SK-N-SH (cell line): ENCODE measurements around the gene LDB3. TPM values are rescaled to one million over a fixed set of nuclear protein-coding genes. Genes with fewer than 3 reads are reported as not detected.

Source experiments
- CTCF ChIA-PET: fragments of 300-600, 350-600 bp; formaldehyde crosslinking; extraction: SDS; loops from one replicate; lab custom pipeline; 2021; lab: Yijun Ruan, JAX
- POLR2A ChIA-PET: fragments of 350-600 bp; sonication (Branson Sonifier 250); formaldehyde crosslinking; extraction: SDS; loops from one replicate; lab custom pipeline; 2020; ENCODE audit warnings: antibody characterized with exemption, inconsistent platforms; lab: Yijun Ruan, JAX
- DNase-seq: peaks from one replicate; pipeline ENCODE4 v3.0.0; 2012
- H2AFZ ChIP-seq: fragments of 200-600 bp; sonication (generic); 2 replicates; pipeline ENCODE4 v1.8.1; 2016; ENCODE audit warnings: antibody characterized with exemption, mild to moderate bottlenecking, low read depth
- H3F3A ChIP-seq: fragments of 200-600 bp; sonication (generic); replicated peaks from 2 replicates; pipeline ENCODE3; 2016; ENCODE audit warnings: antibody characterized with exemption, mild to moderate bottlenecking; ENCODE audit not compliant: insufficient read depth
- H3K27ac ChIP-seq, 2 experiments: fragments of 200-500 bp in 1 of 2; fragments of 200-600 bp in 1 of 2; sonication (Bioruptor generic) in 1 of 2; sonication (generic), shearing (Covaris generic) in 1 of 2; 2 replicates each; pipeline versions ENCODE4 v1.5.1 to v1.6.1; 2014 to 2016; ENCODE audit warnings: low read depth in 2 of 2, inconsistent platforms in 1 of 2, low read length in 1 of 2, mild to moderate bottlenecking in 1 of 2, mixed read lengths in 1 of 2
- H3K27me3 ChIP-seq: fragments of 200-600 bp; sonication (generic), shearing (Covaris generic); 2 replicates; pipeline ENCODE4 v1.6.1; 2016; ENCODE audit warnings: mixed run types; ENCODE audit not compliant: insufficient read depth
- H3K36me3 ChIP-seq, 2 experiments: fragments of 200-500 bp in 1 of 2; fragments of 200-600 bp in 1 of 2; sonication (Bioruptor generic) in 1 of 2; sonication (generic) in 1 of 2; replicated peaks in 1 of 2; 2 replicates each; pipeline versions ENCODE3 to v1.5.1; 2014 to 2016; ENCODE audit warnings: low read length in 1 of 2, mild to moderate bottlenecking in 1 of 2; ENCODE audit not compliant: insufficient read depth in 2 of 2, control insufficient read depth in 1 of 2
- H3K4me1 ChIP-seq, 2 experiments: fragments of 200-500 bp in 1 of 2; fragments of 200-600 bp in 1 of 2; sonication (Bioruptor generic) in 1 of 2; sonication (generic), shearing (Covaris generic) in 1 of 2; 2 replicates each; pipeline versions ENCODE4 v1.5.1 to v1.6.1; 2014 to 2016; ENCODE audit warnings: low read depth in 1 of 2, low read length in 1 of 2, mixed run types in 1 of 2; ENCODE audit not compliant: insufficient read depth in 2 of 2, control insufficient read depth in 1 of 2
- H3K4me2 ChIP-seq: fragments of 200-600 bp; sonication (generic), shearing (Covaris generic); 2 replicates; pipeline ENCODE4 v1.6.1; 2017; ENCODE audit warnings: mixed run types
- H3K4me3 ChIP-seq, 2 experiments: fragments of 200-500 bp in 1 of 2; fragments of 200-600 bp in 1 of 2; sonication (Bioruptor generic) in 1 of 2; sonication (generic), shearing (Covaris generic) in 1 of 2; 2 replicates each; pipeline versions ENCODE4 v1.5.1 to v1.8.1; 2014 to 2016; ENCODE audit warnings: low read depth in 2 of 2, inconsistent platforms in 1 of 2, low read length in 1 of 2, mild to moderate bottlenecking in 1 of 2, mixed read lengths in 1 of 2, moderate library complexity in 1 of 2
- H3K79me2 ChIP-seq: fragments of 200-600 bp; sonication (generic); 2 replicates; pipeline ENCODE4 v1.8.1; 2017; ENCODE audit warnings: mild to moderate bottlenecking; ENCODE audit not compliant: insufficient read depth
- H3K9ac ChIP-seq: fragments of 200-600 bp; sonication (generic); 2 replicates; pipeline ENCODE4 v1.6.1; 2017; ENCODE audit warnings: mixed run types
- H3K9me2 ChIP-seq: fragments of 200-600 bp; sonication (generic); 2 replicates; pipeline ENCODE4 v1.6.1; 2017; ENCODE audit warnings: mixed run types
- H3K9me3 ChIP-seq: fragments of 200-600 bp; sonication (generic); 2 replicates; pipeline ENCODE4 v1.6.1; 2017; ENCODE audit warnings: mixed run types, mild to moderate bottlenecking, moderate library complexity
- H4K20me1 ChIP-seq: fragments of 200-600 bp; sonication (generic); 2 replicates; pipeline ENCODE4 v1.6.1; 2017; ENCODE audit warnings: mild to moderate bottlenecking, mixed run types; ENCODE audit not compliant: insufficient read depth
- CHD2 ChIP-seq: fragments of 150-350 bp; IDR thresholded peaks from 2 replicates; pipeline ENCODE4 v1.6.1; 2018; ENCODE audit warnings: low read length; ENCODE audit not compliant: partially characterized antibody
- EP300 ChIP-seq, 2 experiments: IDR thresholded peaks; 2 replicates each; pipeline versions ENCODE4 v1.4.0 to v1.6.1; 2012; ENCODE audit warnings: borderline replicate concordance in 1 of 2, low read depth in 1 of 2, low read length in 1 of 2
- EZH2phosphoT487 ChIP-seq: fragments of 200-600 bp; sonication (generic); IDR thresholded peaks from 2 replicates; pipeline ENCODE4 v1.6.1; 2017; ENCODE audit warnings: low read depth, mixed run types, mild to moderate bottlenecking, antibody characterized with exemption, moderate library complexity, borderline replicate concordance
- FOXM1 ChIP-seq: IDR thresholded peaks from 2 replicates; pipeline ENCODE4 v1.4.0; 2012; ENCODE audit warnings: low read depth, mild to moderate bottlenecking
- GABPA ChIP-seq: IDR thresholded peaks from 2 replicates; pipeline ENCODE4 v1.4.0; 2012; ENCODE audit warnings: low read depth, mild to moderate bottlenecking
- IRF3 ChIP-seq: fragments of 150-350 bp; IDR thresholded peaks from 2 replicates; pipeline ENCODE4 v1.6.1; 2016; ENCODE audit warnings: mild to moderate bottlenecking, low read depth, low read length
- JUND ChIP-seq: IDR thresholded peaks from 2 replicates; pipeline ENCODE4 v1.4.0; 2012
- MAX ChIP-seq: IDR thresholded peaks from 2 replicates; pipeline ENCODE4 v1.4.0; 2012; ENCODE audit warnings: low read depth
- MEF2A ChIP-seq: IDR thresholded peaks from 2 replicates; pipeline ENCODE4 v1.4.0; 2012; ENCODE audit warnings: low read depth, borderline replicate concordance
- MXI1 ChIP-seq: IDR thresholded peaks from 2 replicates; pipeline ENCODE4 v1.6.1; 2012; ENCODE audit warnings: mild to moderate bottlenecking, low read depth, low read length, improper control_type of control experiment
- NRF1 ChIP-seq: IDR thresholded peaks from 2 replicates; pipeline ENCODE4 v1.6.1; 2012; ENCODE audit warnings: low read depth, mild to moderate bottlenecking, low read length
- POLR2AphosphoS5 ChIP-seq: IDR thresholded peaks from 2 replicates; pipeline ENCODE4 v1.6.1; 2012; ENCODE audit warnings: low read depth, low read length
- RCOR1 ChIP-seq: fragments of 150-350 bp; IDR thresholded peaks from 2 replicates; pipeline ENCODE4 v1.6.1; 2017; ENCODE audit warnings: antibody characterized with exemption, low read length
- RFX5 ChIP-seq: IDR thresholded peaks from 2 replicates; pipeline ENCODE4 v1.6.1; 2012; ENCODE audit warnings: mild to moderate bottlenecking, improper control_type of control experiment, low read length
- RXRA ChIP-seq: IDR thresholded peaks from 2 replicates; pipeline ENCODE4 v1.4.0; 2012; ENCODE audit warnings: low read depth, mild to moderate bottlenecking, borderline replicate concordance
- SIN3A ChIP-seq: IDR thresholded peaks from 2 replicates; pipeline ENCODE4 v1.6.1; 2012; ENCODE audit warnings: low read depth, mild to moderate bottlenecking, low read length, moderate library complexity, borderline replicate concordance
- USF1 ChIP-seq: IDR thresholded peaks from 2 replicates; pipeline ENCODE4 v1.4.0; 2012; ENCODE audit warnings: low read depth, borderline replicate concordance
- WGBS: methylation state at CpG from one replicate; pipeline ENCODE4 v1.1.6; 2017; ENCODE audit warnings: low lambda C conversion rate; 5-methylcytosine and 5-hydroxymethylcytosine counted together
- polyA plus RNA-seq, 3 experiments: library from polyadenylated mRNA; depleted of rRNA; stranded (reverse); fragments of >200 nt; gene quantifications; 2 replicates each; pipeline ENCODE4 v1.2.3, GENCODE V29; 2012
- TF ChIP-seq, protein P1 (sequence below): IDR thresholded peaks from 2 replicates; pipeline ENCODE4 v1.4.0; 2012; ENCODE audit warnings: low read depth, borderline replicate concordance
- TF ChIP-seq, protein P2 (sequence below): fragments of 200-600 bp; sonication (generic); IDR thresholded peaks from 2 replicates; pipeline ENCODE4 v1.6.1; 2017; ENCODE audit warnings: antibody characterized with exemption, mild to moderate bottlenecking, moderate library complexity
- TF ChIP-seq, protein P3 (sequence below): IDR thresholded peaks from 2 replicates; pipeline ENCODE4; 2012

LDB3 gene
- polyA plus RNA-seq, 1 of the 3 experiments (the other 2 are of a cell fraction): 0.48 TPM

GRCh38 chr10:86659721-86660453, 8.4 kb upstream of the LDB3 start:
- WGBS: 94% methylated on average over 13 of the region's 17 CpGs
- Histone ChIP-seq H3F3A (no peaks in the 10 kb centered on the region), H4K20me1 (no peaks in the 10 kb centered on the region), H3K27ac (no peak overlapping the region), H3K4me2 (no peak overlapping the region), H3K27me3 (no peaks in the 10 kb centered on the region), H3K79me2 (no peaks in the 10 kb centered on the region), H2AFZ (no peak overlapping the region), H3K4me3 (no peak overlapping the region), H3K9ac (no peak overlapping the region), H3K36me3 (no peaks in the 10 kb centered on the region), H3K9me3 (no peaks in the 10 kb centered on the region), H3K9me2 (no peaks in the 10 kb centered on the region), H3K4me1 (peaks cover 0 to 20% of the 10 kb centered on the region in 2 experiments; a peak in 1 of 4 replicates)
- no peak for DNase-seq
- TF ChIP-seq SIN3A (no peak), RCOR1 (no peak), MAX (no peak), FOXM1 (no peak), MEF2A (no peak), POLR2AphosphoS5 (no peak), EZH2phosphoT487 (no peak), USF1 (no peak), MXI1 (no peak), EP300 (IDR thresholded peaks at IDR 0.05; ENCODE audit: borderline replicate concordance in 1 of 2, low read depth in 1 of 2, low read length in 1 of 2) (no peak), RXRA (no peak), IRF3 (no peak), NRF1 (no peak), RFX5 (no peak), CHD2 (no peak), GABPA (no peak), JUND (no peak)
- TF ChIP-seq, protein P1, sequence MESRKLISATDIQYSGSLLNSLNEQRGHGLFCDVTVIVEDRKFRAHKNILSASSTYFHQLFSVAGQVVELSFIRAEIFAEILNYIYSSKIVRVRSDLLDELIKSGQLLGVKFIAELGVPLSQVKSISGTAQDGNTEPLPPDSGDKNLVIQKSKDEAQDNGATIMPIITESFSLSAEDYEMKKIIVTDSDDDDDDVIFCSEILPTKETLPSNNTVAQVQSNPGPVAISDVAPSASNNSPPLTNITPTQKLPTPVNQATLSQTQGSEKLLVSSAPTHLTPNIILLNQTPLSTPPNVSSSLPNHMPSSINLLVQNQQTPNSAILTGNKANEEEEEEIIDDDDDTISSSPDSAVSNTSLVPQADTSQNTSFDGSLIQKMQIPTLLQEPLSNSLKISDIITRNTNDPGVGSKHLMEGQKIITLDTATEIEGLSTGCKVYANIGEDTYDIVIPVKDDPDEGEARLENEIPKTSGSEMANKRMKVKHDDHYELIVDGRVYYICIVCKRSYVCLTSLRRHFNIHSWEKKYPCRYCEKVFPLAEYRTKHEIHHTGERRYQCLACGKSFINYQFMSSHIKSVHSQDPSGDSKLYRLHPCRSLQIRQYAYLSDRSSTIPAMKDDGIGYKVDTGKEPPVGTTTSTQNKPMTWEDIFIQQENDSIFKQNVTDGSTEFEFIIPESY: no peak
- TF ChIP-seq, protein P2, sequence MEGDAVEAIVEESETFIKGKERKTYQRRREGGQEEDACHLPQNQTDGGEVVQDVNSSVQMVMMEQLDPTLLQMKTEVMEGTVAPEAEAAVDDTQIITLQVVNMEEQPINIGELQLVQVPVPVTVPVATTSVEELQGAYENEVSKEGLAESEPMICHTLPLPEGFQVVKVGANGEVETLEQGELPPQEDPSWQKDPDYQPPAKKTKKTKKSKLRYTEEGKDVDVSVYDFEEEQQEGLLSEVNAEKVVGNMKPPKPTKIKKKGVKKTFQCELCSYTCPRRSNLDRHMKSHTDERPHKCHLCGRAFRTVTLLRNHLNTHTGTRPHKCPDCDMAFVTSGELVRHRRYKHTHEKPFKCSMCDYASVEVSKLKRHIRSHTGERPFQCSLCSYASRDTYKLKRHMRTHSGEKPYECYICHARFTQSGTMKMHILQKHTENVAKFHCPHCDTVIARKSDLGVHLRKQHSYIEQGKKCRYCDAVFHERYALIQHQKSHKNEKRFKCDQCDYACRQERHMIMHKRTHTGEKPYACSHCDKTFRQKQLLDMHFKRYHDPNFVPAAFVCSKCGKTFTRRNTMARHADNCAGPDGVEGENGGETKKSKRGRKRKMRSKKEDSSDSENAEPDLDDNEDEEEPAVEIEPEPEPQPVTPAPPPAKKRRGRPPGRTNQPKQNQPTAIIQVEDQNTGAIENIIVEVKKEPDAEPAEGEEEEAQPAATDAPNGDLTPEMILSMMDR: no peak
- TF ChIP-seq, protein P3, sequence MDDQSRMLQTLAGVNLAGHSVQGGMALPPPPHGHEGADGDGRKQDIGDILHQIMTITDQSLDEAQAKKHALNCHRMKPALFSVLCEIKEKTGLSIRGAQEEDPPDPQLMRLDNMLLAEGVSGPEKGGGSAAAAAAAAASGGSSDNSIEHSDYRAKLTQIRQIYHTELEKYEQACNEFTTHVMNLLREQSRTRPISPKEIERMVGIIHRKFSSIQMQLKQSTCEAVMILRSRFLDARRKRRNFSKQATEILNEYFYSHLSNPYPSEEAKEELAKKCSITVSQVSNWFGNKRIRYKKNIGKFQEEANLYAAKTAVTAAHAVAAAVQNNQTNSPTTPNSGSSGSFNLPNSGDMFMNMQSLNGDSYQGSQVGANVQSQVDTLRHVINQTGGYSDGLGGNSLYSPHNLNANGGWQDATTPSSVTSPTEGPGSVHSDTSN: no peak
- ChIA-PET POLR2A (no interaction called here), CTCF (interaction anchor here (1.4 kb wide), 1 partner anchor 14 kb away, joined by 3 read pairs; no protein-coding TSS in a partner anchor)
